Stimulated activated CD4-positive, alpha-beta T cell treated with anti-CD3 and anti-CD28 coated beads, TNF-alpha, amount 100 ng/mL, for 1 hour (primary cell): ENCODE measurements around the gene WDR87.
"Not testable (repeated sequence)": the region's sequence is repeated elsewhere in the genome, so short reads cannot be mapped to it uniquely, and the experiment has no call there.

Source experiments
- DNase-seq, 3 donors: peaks; one replicate each; pipeline ENCODE4 v3.0.0-alpha.2; 2020; ENCODE audit warnings: low read depth in 3 of 3, low spot score in 1 of 3

WDR87 gene

DNA sequence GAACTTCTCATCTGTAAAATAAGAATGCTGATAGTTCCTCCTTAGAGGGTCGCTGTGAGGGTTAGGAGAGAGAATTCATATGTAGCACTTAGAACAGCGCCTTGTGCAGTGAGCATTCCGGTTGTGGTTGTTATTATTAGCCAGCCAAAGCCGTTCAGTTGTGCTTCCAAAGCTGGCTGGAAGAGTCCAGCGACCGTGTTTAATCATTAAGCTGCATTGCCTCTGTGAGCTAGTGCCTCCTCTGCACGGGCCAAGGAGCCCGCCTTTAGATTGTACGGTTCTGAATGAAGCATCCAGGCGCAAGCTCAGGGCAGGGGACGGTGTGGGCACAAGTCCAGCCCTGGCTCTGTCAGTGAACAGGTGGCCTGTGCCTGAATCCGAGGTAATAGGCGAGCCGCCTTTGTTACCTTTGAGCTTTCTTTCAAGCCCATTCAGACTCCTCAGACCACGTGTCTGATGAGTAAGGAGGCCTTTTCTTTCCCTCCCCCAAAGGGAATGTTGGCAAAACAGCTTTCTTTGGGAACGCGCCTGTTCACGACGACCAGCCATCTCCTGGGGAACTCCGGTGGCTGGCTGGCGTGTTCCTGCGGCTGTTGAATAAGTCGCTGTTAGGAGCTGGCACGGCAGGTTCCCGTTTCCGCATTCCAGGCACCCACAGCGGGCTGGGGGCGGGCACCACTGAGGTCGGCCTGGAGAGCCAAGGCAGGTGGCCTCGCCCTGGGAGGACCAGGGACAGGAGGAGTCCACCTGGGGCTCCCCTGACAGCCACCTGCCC is 25.7 kb upstream of the WDR87 start:
- DNase-seq: no peak

DNA sequence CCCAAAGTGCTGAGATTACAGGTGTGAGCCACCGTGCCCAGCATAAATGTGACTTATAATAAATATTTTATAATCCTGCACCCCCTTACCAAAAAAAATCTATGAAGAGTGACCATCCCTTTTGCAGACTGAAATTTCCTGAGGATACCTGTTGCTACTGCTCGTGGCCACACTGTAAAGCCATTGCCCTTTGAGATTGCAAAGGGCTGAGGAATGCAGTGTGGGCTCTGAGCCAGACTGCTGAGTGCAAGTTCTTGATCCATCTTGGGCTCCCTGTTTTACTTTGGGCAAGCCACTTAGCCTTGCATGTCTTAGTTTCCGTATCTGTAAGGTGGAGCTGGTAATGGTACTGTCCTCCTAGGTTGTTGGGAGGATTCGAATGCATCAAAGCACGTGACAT is 24.0 kb upstream of the WDR87 start:
- no peak for DNase-seq

- DNase-seq: no peak
These were observed 23.0 kb upstream of the WDR87 start for GRCh38 chr19:37929355-37929923.

GRCh38 chr19:37928527-37929286 is 22.3 kb upstream of the WDR87 start:
- DNase-seq: no peak

GRCh38 chr19:37926711-37927110 is 20.3 kb upstream of the WDR87 start:
- no peak for DNase-seq

GRCh38 chr19:37926255-37926654 is 19.9 kb upstream of the WDR87 start:
- DNase-seq: no peak

- no peak for DNase-seq
These were observed 18.8 kb upstream of the WDR87 start for GRCh38 chr19:37925212-37925611.

- DNase-seq: not testable (repeated sequence)
These were observed 18.2 kb upstream of the WDR87 start for GRCh38 chr19:37924573-37924972.

- DNase-seq: no peak
These were observed 14.4 kb upstream of the WDR87 start for GRCh38 chr19:37920591-37921450.

DNA sequence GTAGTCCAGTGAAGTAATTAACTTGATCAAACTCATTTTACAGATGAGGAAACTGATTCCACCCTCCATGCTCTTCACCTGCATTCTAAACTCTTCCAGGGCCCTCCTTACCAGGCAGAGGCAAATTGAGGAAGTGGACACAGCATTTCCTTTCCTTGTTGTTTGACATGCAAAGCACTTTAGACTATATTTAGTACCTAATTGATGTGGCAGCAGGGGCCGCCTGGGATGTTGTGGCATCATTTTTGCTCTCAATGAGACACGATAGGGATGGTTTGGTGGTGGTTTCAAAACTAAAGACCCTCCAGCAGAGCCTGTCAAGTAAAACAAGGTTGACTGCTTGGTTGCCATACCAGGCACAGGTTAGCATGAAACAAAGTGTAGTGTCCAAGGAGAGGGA is 8.5 kb upstream of the WDR87 start:
- no peak for DNase-seq

DNA sequence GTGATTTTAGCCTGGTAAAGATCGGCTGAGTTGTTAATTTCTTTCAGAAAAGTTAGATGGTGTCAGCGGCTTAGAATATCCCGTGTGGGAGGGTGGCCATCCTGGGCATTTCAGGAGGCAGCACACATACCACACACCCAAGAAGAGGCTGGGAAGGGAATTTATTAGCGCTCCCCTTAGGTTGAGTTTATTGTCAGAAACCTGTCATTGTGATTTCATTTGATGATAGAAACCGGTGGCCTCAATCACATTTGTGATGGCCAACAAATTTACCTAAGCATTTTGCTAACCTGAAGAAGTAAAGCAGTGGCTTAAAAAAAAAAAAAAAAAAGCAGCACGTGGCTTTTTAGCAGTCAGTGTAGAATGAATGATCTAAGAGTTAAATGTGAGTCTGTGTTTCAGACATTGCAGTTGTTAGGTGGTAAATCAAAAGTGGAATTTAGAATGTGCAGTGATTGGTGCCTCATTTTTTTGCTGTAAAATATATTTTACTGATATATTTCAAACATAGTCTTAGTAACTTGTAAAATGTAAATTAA is 3.3 kb upstream of the WDR87 start:
- no peak for DNase-seq

DNA sequence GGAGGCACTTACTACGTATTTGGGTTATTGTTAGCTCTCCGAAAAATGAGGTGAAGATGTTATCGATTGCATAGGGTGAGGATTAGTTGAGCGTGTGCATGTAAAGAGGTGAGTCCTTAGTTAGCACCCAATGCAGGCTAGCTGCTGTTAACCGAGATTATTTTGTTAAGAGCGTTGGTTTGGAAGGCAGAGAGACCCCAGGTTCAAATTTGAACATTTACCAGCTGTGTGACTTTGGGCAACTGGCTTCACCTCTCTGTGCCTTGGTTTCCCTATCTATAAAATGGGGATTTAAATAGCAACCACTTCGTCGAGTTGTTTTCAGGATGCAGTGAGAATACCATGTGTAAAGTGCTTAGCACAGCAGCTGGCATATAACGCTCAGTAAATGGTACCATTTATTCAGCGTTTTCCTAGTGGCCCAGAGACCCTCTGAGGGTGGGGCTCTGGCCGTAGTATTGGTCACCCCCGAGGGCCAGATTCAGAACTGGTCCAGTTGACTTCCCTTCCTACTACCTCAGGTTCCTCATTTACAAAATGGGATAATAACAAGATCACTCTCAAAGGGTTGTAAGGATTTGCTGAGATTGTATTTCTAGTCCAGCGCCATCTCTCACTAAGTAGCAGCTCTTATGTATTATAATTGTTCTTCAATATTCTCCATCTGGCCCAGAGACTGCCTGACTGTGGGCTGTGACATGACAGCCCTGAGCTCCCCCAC is 1.5 kb upstream of the WDR87 start:
- no peak for DNase-seq

DNA sequence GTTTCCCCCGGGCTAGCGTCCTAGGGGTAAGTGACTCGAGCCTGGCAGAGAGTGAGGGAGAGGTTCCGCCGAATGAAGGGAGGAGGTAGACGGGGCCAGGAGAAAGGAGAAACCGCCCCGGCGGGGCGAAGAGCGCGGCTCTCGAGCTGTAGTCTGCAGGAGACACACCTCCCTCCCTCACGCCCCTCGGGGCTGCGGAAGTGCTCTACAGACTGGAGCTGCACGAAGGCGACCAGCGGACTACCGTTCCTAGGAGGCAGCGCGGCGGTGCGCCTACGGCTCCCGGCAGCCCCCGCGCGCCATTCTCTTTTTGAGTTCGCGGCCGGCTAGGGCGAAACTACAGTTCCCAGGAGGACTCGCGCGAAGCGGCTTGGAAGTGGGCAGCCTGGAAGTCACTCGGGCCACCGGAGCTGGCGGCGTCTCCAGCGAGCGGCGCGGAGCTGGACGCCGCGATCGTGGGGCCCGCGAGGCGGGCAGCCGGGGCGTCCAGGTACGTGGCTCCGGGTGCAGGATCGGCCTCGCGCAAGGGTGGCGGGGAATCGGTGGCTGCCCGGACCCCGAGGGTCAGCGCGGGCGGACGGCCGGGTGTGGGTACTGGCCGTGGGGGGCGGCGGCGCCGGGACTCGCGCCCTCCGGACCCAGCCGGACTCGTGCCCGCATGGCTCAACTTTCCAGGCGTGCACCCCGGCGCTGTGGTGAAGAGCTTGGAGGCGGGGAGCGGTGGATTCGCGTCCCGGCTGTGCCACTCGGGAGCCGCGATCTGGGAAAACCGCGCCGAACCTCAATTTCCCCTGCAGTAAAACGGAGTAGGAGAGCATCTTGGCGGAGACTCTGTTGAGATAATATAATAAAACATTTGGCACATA is 708 bp upstream of the WDR87 start, which contains the start of gene SIPA1L3:
SIPA1L3 (plus strand) TSS at position 340 of the 866 bp plus-strand sequence. CDS start 174,358 bp downstream, outside the sequence.
- peak; percentile 77 to 85 (median 83) for DNase-seq

GRCh38 chr19:37903096-37903495 is 3.3 kb downstream of the WDR87 start:
- DNase-seq: no peak

DNA sequence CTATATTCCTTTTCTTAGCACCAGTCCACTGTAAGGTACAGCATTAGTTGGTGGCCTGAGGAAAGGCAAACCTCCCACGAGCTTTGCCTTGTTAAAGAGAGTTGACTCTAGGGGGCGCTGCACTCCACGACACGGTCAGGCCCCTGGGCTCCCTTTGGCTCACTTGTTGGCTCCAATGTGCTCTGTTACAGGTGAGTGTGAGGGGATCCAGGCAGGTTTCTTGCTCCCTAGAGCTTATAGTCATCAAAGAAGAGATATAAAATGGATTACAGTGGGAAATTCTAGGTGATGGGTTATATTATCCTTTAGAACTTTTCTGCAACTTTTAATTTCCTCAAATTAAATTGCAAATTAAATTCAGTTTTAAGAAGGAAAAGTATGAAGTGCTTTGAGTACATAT is 3.7 kb downstream of the WDR87 start:
- peak; percentile 59 to 68 (median 65) for DNase-seq

- no peak for DNase-seq
These were observed 6.4 kb downstream of the WDR87 start for GRCh38 chr19:37899966-37900365.

DNA sequence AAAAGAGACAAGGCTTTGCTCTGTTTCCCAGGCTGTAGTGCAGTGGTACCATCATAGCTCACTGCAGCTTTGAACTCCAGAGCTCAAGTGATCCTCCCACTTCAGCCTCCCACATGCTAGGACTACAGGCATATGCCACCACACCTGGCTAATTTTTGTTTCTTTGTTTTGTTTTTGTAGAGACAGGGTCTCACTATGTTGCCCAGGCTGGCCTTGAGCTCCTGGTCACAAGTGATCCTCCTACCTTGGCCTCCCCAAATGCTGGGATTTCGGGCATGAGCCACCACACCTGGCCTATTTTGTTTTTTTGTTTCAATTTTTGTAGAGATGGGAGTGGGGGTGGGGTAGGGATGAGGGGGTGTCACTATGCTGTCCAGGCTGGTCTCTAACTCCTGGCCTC is 6.9 kb downstream of the WDR87 start:
- no peak for DNase-seq

GRCh38 chr19:37896180-37896579 is 10.2 kb downstream of the WDR87 start:
- DNase-seq: no peak

- DNase-seq: no peak
These were observed 12.4 kb downstream of the WDR87 start for GRCh38 chr19:37893845-37894575.
